HG02981 (cell line): ENCODE measurements around the gene LY6G5B.
A peak's percentile ranks its signal among the peaks of the same experiment; 100 is the strongest.

Experiments
- ATAC-seq: cut with Tn5 transposase; IDR thresholded peaks from one replicate; pipeline ENCODE4 v1.9.1; 2021; ENCODE audit warnings: mild to moderate bottlenecking, moderate library complexity; ENCODE audit not compliant: unreplicated experiment

Gene LY6G5B

DNA sequence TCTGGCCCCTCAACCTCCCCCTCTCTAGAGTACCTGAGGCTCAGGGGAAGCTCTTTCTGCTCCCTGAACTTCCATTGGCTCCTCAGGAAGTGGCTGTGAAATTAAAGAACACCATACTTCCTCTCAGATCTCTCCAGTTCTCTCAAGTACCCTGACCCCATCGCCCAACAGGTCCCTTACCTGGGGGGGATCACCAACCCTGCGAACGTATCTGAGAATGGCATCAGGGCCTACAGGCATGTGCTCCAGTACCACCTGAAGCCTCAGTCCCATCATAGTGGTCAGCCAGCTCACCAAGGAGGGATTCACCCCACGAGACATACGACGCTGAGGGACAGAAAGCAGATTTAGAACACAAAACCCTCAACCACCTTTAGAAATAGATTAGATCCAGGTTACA lies 29.2 kb upstream of the LY6G5B start:
- ATAC-seq: no peak

DNA sequence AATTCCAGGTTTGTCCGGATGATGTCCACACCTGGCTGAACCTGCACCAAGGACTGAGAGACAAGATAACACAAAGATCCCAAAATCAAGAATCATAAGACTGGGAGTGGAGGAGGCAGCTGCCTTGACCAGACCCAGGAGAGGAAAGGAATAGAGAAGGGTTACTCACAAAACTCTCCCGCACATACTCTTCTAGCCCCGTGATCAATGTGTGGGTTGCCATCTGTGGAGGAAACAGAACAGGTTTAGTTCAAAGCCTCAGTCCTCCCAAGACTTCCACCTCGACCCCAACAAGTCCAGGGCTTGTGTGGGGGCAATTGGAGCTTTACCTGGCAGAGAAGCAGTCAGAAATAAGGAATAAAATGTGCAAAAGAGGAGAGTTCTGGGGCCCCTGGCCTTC lies 28.4 kb upstream of the LY6G5B start:
- no peak for ATAC-seq

DNA sequence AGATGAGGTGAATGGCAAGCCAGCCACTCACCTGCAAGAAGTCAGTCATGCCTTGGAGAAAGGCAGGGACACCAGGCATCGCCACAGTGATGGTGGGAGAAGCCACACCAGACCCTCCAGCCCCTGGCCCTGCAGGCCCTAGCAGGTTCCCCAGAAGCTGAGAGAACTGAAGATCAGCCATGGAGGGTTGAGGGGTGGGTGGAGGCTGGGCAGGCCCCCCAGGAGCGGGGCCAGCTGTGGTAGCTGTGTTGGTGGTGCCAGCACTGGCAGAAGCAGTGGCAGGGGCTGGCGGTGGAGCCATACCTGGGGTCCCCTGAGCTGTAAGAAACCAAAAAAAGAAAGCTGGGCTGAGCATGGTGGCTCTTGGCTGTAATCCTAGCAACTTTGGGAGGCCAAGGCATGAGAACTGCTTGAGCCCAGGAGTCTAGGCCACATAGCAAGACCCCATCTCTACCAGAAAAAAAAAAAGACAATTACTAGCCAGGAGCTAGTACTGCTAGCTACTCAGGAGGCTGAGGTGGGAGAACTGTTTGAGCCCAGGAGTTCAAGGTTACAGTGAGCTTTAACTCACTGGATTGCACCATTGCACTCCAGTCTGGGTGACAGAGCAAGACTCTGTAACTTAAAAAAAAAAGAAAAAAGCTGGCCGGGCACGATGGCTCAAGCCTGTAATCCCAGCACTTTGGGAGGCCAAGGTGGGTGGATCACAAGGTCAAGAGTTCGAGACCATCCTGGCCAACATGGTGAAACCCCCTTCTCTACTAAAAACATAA lies 26.8 kb upstream of the LY6G5B start:
- ATAC-seq: no peak

DNA sequence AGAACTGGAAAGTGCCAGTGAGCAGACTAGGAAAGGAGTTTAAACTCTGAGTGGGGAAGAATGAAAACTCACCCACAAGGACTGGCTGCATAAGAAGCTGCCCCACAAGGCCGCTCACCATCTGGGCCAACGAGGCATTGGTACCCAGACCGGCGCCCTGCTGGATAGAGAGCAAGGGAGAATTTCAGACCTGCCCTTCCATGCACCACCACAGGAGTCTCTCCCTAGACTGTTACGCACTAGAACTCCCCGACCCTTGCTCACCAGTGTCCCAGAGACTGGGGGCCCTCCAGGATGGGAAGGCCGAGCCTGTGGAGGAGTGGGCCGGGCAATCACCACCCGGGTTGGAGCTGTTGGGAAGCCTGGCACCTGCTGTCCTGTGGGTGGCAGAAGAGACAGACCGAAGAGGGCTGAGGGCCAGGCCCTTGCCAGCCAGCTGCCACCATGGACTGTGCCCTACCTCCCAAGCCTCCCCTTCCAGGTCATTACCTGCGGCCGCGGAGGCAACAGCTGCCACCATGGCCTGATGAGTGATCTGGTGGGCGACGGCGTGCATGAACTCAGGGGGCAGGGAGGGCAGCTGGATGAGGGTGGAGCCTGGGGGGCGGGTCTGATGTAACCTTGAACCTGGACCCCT lies 25.8 kb upstream of the LY6G5B start:
- no peak for ATAC-seq

DNA sequence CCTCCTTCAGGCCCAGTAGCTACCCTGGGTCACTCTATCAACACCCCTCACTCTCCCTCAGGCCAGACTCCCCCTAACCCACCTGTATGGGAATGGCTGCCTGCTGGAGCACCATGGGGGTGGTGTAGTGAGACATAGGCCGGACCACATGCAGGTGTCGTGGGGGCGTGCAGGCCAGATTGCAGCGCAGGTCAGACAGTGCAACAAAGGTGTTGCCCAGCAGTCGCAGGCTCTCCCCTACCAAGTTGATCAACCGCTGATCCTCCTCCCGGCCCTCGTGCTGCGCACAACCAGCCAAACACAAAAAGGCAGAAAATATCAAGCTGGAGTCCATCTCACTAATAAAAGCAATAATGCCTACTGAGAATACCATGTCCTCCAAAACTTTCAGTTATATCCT lies 24.5 kb upstream of the LY6G5B start:
- no peak for ATAC-seq

DNA sequence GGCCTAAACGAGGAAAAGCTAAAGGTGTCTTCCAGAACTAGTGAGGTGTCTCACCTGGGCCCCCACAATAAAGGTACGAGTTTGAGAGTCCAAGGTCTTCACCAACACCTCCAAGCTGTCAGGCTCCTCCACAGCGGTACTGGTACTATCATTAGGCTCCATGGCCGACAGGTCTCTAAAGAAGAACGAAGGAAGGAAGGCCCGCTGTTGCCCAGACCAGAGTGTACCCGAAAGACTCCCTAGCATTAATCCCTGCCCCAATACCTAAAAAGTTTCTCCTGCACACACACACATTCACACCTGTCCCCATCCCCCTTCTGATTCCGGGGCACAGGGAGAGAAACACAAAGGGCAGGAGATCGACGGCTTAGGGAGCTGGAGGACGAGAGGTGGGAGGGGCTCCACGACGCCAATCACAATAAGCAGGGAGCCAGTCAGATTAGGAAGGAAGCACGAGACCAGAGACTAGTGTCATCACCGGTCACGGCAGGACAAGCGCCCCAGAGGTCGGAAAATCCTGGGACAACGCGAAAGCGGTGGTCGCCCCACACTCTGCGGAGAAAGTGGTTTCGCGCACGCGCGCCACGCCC lies 18.1 kb upstream of the LY6G5B start:
- ATAC-seq: peak; percentile 17

DNA sequence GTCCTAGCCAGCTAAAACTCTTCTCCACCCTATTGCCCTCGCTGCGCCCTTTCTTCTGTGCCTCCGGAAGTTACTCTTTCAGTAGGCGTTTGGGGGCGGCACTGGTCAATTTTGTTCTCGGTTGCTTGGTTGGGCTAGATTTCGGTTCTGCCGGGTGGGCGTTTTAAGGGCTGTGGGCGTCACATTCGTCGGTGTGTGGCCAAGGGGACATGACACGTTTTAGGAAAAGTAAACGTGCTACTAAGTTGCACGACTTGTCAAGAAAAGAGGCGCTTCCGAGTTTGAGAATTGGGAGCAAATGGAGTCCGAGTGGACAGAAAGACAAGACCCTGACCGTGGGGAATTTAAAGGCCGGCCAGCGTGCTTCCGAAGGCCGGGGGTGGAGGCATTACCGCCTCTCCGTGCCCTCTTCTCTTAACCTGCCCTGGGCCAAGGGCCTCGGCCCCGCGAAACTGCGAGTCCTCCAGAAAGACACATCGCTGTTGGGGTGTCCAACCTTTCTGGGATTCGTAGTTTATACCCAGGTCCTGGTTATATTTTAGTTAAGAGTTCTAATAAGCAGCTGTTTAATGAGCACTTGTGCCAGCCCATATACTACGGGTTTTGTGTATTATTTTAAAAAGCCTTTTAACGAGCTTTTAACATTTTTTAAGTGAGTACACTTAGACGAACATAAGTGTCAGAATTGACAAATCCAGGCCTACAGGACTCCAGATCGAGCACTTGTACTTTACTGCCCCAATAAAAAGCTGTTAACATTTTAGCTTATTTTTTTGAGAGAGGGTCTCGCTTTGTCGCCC lies 16.7 kb upstream of the LY6G5B start:
- peak; percentile 51 for ATAC-seq

DNA sequence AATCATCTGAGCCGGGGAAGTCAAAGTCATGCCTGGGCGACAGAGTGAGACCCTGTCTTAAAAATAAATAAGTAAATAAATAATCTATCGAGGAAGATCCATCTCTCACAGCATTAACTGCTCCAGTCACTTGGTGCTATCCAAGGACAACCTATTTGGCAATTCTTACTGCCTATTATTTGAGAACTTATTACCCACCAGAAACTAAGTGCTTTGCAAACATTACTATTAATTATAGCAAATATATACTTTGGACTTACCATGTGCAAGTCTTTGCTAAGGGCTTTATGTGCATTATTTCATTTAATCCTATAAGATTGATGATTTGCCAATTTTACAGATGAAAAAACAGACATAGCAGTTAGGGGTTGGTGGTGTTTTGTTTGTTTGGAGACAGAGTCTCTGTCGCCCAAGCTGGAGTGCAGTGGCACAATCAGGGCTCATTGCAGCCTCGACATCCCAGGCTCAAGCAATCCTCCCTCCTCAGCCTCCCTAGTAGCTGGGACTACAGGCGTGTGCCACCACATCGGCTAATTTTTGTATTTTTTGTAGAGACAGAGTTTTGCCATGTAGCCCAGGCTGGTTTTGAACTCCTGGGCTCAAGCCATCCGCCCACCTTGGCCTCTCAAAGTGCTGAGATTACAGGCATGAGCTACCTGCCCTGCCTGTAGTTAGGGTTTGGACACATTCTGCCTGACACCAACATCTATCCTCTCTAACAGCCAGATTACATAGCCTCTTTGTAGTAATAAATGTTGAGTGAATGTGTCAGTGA lies 15.0 kb upstream of the LY6G5B start:
- ATAC-seq: no peak

DNA sequence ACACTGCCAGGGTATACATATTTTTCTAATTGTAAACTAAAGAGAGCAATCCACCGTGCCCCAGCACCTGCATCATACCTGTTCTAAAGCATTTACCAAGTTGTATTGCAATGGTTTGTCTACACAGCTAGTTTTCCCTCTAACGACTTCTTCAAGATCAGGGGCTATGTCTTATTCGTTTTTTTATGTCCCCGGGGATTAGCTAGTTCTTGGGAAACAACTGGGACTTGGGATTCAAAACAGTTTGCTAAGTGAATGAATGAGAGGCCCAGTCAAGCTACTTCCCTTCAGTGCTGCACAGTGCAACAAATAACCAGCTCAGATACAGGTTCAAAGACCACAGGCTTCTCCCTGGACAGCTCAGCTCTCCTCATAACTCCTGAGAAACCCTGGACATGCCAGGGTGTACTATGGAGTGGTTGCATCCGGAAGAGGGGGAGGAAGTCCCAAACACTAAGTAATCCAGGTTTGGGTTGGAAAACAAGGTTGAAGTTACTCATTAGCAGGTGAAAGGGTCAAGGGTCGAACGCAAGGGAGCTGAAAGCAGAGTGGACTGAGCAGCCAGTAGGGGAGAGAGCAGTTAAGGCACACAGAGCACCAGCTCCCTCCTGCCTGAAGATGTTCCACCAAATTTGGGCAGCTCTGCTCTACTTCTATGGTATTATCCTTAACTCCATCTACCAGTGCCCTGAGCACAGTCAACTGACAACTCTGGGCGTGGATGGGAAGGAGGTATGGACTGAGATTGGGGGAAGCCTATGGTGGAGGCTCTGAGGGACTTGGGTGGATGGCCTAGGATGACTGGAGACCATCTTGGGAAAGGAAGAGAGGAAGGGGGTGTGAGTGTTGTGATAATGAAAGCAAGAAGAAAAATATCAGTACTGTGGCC lies 14.2 kb upstream of the LY6G5B start, which contains the start of gene APOM:
APOM (plus strand) TSS at position 546 of the 889 bp plus-strand sequence; CDS start at position 619, 73 bp downstream.
- ATAC-seq: no peak

DNA sequence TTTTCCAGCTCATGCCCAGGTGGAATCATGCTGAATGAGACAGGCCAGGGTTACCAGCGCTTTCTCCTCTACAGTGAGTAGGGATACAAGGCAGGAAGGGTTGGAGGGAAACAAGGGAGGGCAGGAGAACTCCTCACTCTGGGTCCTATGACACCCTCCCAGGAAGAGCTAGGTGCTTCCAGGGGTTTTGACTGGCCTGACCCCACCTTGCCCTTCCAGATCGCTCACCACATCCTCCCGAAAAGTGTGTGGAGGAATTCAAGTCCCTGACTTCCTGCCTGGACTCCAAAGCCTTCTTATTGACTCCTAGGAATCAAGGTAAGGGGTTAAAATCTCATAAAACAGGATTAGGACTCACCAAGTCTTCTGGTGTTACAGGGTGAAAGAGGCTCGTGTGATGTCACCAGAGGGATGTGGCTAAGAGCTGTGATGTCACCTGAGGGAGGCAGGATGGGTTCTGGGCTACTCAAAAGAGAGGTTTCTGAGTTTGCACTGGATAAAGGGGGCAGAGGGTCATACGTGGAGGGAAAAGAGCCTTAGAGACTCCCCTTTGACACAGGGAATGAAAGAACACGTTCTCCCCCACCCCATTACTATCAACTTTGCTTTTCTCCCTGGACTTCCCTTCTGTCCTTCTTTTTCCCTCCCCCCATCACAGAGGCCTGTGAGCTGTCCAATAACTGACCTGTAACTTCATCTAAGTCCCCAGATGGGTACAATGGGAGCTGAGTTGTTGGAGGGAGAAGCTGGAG lies 12.2 kb upstream of the LY6G5B start:
- ATAC-seq: no peak

DNA sequence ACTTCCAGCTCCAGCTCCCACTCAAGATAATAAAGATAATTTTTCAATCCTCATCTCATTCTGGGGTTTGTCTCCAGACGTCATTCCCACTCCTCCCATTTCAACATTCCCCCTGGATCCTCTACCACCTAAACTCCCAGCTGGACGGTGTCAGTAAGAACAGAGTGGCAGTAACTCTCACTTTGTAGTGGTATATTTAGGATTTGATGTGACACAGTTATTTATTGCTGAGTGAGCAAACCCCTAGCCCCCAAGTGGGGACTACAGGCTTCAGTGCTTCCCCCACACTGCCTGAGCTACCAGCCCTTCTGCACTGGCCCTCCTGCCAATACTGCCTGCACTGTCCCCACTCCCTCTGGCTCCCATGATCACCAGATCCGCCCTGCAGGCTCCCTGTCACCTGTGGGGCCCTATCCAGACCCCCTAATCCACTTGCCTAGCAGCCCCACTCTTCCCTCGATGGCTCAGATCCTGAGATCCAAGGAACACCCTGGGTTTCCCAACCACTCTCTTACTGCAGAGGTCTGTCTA lies 11.6 kb upstream of the LY6G5B start:
- ATAC-seq: no peak

DNA sequence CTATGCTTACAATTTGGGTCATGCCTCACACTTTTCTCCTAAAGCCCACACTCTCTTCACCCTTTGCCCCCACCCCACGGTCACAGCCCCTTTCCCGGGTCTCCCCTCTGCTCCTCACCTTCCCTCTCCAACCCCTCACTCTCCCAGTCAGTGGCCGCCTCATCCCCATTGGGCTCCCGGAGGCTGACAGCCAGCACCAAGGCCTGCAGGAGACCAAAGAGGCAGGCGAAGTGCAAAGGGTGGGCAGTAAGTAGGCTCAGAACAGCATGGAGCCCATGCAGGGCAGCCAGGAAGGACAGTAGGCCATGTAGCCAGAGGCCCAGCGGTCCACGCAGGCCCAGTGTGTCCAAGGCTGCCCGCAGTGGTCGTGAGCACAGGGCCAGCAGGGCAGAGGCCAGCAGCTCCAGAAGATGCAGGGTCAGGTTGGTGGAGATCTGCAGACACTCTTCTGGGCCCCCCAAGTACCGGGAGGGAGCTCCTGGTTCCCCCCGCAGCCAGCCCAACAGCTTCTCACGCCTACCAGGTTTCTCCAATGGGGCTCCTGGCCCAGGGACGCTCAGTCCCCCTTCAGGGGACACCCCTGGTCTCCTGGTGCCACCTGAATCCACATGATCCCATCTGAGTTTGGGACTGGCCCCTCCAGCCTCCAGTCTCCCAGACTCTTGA lies 10.7 kb upstream of the LY6G5B start:
- no peak for ATAC-seq

DNA sequence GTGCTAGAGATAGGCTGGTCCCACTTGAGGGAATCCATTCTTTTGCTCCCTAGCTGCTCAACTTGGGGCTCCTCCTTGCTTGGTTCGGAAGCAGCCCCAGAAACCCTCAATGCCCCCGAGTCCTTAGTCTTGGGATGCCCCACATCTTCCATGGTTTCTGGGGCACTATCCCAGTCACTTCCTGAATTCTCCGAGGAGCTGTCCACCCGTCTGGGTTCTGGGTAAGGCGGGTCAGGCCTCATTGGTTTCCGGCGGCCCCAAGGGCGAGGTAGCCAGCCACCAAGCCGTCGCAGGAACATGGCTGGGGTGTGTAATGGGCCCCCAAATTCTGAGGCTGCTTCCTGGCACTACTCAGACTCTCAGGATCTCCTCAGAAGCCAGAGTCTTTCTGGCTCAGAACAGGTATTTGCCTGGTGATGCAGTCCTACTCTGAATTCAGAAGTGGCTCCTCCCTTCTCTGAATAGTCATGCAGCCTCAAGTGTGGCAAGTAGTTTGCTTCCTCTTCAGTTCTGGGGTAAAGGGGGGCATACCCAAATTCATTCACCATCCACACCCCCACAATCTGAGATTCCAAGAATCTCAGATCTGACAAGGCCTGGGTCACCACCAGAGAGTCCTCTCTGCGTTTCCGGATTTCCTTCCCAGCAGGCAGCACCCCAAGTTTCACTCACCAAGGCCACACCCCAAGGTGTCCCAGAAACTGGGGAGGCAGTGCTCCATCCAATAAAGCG lies 10.0 kb upstream of the LY6G5B start:
- no peak for ATAC-seq

DNA sequence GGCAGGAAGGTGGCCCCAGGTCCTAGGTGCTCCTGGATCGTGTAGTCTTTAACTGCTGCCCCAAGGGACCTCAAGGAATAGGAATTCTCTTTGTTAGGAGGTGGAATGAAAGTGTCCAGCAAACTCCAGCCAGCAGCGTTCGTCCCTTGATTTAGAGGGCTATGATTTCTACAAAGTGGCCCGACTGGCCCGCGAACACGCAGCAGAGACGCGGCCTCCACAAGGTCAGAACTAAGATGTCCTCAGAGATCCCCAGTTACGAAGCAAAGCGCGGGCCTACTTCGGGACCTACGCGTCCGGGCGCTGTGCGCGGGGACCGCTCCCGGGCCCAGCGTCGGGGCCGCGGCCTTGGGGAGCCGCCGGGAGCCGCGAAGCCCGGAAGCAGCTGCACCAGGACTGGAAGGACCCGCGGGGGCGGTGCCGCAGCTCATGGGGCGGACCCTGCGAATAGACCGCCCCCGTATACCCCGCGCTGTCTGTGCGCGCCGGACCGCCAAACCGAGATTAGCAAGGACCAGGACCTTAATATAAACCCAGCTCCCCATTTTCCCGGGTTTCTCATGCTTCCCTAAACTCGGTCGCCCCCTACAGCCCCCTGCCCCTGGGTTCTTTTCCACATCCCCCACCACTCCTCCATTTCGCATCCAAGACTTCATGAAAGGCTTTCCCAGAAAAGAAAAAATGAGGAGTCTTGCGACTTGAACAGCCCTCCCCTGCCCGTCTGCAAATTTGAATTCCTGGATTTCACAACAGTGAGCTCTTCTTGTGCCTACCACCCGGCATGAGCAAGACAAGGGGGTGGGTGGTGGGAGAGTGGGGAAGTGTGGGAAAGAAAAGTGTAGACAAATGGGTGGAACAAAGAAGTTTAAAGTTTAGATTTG lies 9.2 kb upstream of the LY6G5B start, which contains the start of gene C6orf47:
C6orf47 (minus strand) TSS at position 398 of the 881 bp plus-strand sequence. CDS start 831 bp downstream, outside the sequence.
- no peak for ATAC-seq

DNA sequence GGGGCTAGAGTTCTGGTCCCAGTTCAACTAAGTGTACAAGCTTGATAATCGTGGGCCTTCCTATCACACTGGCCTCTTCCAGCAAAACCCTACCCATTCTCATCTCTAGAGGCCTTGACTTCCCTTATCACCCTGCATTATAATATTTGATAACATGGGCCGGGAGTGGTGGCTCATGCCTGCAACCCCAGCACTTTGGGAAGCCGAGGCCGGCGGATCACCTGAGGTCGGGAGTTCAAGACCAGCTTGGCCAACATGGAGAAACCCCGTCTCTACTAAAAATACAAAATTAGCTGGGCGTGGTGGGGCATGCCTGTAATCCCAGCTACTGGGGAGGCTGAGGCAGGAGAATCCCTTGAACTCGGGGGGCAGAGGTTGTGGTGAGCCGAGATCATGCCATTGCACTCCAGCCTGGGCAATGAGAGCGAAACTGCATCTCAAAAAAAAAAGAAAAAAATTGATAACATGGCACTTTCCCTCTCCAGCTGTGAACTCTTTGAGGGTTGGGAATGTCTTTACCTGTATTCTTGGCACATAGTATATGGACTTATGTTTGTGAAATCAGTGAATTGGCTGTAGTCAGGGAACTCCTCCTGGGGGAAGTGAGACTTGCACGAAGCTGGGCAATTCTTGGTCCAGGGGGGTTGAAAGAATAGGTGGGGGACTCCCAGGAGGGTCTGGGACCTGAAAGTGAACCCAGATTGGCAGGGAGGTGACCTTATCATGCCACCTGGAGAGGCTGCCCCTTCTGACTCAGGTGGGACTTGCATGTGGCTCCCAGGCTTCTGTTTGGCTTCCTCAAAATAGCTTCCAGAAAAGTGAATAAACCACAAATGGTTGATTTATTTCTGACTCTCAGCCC lies 8.3 kb upstream of the LY6G5B start:
- ATAC-seq: no peak
